ENCODE measurements around the gene EPHA2. TPM values are rescaled to one million over a fixed set of nuclear protein-coding genes. Genes with fewer than 3 reads are reported as not detected.

The EPHA2 gene
- polyA plus RNA-seq, 1 experiment, result 26.5 TPM

GRCh38 chr1:16075337-16076030 is 80.4 kb downstream of the EPHA2 start:
- CTCF ChIA-PET, result interaction anchor here (0.8 to 18.0 kb wide), 7 partner anchors 12 to 289 kb away, joined by 3 to 584 read pairs (median 3); no protein-coding TSS in a partner anchor
- Histone ChIP-seq H3K4me3 (ENCODE audit: low read depth, low read length) (no peak overlapping the region), H3K27me3 (ENCODE audit: control insufficient read depth, insufficient read depth, low read length) (no peaks in the 10 kb centered on the region), H3K36me3 (ENCODE audit: control insufficient read depth, insufficient read depth, low read length) (no peaks in the 10 kb centered on the region)
- DNase-seq (ENCODE audit: low read depth), result no peak
- TF ChIP-seq CTCF (IDR thresholded peaks at IDR 0.05; ENCODE audit: insufficient read depth, low read depth, low read length), result no peak
- POLR2A ChIA-PET, result no interaction called here

Other genes starting within 250 kb of the EPHA2 start
- 23.4 and 43.3 TPM in 2 replicates for gene ZBTB17, start 180.0 kb downstream of the EPHA2 start, polyA plus RNA-seq (2011; rRNA removed)
- not detected in 2 replicates for gene SRARP, start 151.8 kb downstream of the EPHA2 start, polyA plus RNA-seq (2011; rRNA removed)
- 32.5 and 66.6 TPM in 2 replicates for gene HSPB7, start 138.0 kb downstream of the EPHA2 start, polyA plus RNA-seq (2011; rRNA removed)
- 0.20 and 0.28 TPM in 2 replicates for gene CLCNKA, start 134.0 kb downstream of the EPHA2 start, polyA plus RNA-seq (2011; rRNA removed)
- 0.42 and 0.83 TPM in 2 replicates for gene CLCNKB, start 112.3 kb downstream of the EPHA2 start, polyA plus RNA-seq (2011; rRNA removed)
- 0.34 and 0.47 TPM in 2 replicates for gene FAM131C, start 82.4 kb downstream of the EPHA2 start, polyA plus RNA-seq (2011; rRNA removed)
- 8.0 and 11.6 TPM in 2 replicates for gene ARHGEF19, start 56.6 kb upstream of the EPHA2 start, polyA plus RNA-seq (2011; rRNA removed)
- gene CPLANE2, start 81.1 kb upstream of the EPHA2 start, polyA plus RNA-seq (2011; rRNA removed), result 4.3 and 8.3 TPM in 2 replicates
- gene FBXO42, start 196.4 kb upstream of the EPHA2 start, polyA plus RNA-seq (2011; rRNA removed), result 19.7 and 31.7 TPM in 2 replicates
- gene SZRD1, start 211.2 kb upstream of the EPHA2 start, polyA plus RNA-seq (2011; rRNA removed), result 94.9 and 125 TPM in 2 replicates

Measured in BJ (cell line).